Hematopoietic multipotent progenitor cell treated with erythropoietin and hydrocortisone succinate and interleukin-3 and kit ligand, for 8 days (in vitro differentiated cells): Measurements from ENCODE around the gene OR52W1.

Experiments used
- DNase-seq: peaks from one replicate; pipeline ENCODE4 v3.0.0-alpha.2; 2015

OR52W1 gene

GRCh38 chr11:6199174-6199810 lies at the start of gene OR52W1:
TSS of gene OR52W1 (plus strand) at chr11:6199224. CDS start at chr11:6199224, 0 bp downstream.
- DNase-seq: no peak

DNA sequence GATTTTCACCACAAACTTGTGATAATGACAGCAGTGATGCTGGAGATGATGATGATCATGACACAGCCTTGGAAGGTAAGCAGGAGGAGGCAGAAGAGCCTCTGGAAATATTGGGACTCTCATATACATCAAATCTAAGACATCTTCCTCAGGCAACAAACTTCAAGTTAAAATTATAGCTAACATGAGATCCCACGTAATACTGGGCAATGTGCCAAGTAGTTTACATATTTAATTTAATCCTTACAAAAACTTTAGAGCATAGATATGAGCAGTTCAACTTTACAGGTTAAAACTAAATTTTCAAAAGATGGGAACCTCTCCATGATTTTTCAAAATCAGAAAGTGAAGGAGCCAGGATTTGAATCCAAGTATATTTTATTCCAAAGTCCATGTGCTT lies 47.9 kb upstream of the OR52W1 start:
- no peak for DNase-seq

GRCh38 chr11:6152126-6152525 lies 46.9 kb upstream of the OR52W1 start:
- DNase-seq: no peak

DNA sequence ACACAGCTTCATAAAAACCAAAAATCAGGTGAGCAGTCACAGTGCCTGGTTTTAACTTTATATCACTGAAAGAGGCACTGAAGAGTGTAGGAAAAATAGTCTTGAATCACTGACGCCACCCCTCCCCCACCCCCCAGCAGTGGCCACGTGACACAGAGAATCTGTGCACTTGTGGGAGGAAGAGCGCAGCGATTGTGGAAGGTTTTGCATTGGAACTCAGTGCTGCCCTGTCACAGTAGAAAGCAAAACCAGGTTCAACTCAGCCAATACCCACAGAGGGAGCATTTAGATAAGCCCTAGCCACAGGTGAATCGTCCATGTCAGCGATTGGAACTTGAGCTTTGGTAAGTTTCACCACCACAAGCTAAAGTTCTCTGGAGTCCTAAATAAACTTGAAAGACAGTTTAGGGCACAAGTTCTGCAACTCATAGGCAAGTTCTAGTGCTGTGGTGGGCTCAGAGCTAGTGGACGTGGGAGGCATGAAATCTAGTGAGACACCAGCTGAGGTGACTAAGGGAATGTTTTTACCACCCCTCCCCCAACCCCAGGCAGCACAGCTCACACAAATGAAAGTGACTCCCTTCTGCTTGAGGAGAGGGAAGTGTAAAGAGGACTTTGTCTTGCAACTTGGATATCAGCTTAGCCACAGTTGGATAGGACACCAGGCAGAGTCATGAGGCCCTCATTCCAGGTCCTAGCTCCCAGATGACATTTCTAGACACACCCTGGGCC lies 42.2 kb upstream of the OR52W1 start:
- no peak for DNase-seq

DNA sequence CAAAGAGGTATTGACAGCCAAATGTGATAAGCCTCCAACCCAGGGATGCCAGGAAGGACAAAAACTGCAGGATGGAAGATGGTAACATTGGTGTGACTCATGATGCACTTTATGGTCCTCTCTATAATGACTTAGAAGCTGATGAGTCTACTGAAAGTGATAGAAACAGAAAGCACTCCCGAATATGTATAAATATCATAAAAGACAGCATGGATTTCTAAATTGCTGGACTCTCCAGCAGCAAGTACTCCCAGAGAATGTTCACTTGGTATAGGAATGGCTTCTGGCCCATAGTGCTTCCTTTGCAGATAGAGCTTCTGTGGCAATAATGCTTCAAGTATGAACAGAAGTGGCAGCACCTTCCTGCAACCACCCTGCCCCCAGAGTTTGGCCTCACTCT lies 28.8 kb upstream of the OR52W1 start, which contains the start of gene OR52B2:
Gene OR52B2, minus strand, starts transcription at position 101 of the 400 bp plus-strand sequence. Its CDS starts 0 bp downstream, at position 101.
- no peak for DNase-seq

DNA sequence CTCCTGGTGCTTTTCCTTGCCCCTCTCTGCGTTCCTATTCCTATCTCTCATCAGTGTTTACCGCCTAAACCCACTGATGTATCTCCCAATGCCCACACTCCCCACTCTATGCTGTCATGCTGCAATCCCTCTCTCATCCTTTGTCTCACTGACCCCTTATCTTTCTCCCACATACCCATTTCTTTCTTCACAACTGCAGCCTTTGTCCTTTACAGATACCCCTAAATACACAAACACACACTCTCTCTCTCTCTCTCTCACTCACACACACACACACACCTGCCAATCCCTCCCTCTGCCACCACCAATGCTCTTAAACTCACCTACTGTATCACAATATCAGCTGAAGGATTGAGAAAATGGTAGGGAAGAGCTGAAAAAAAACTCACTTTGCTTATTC lies 23.6 kb upstream of the OR52W1 start:
- DNase-seq: no peak

- DNase-seq: no peak
Measured at GRCh38 chr11:6191742-6192141, 7.3 kb upstream of the OR52W1 start.

DNA sequence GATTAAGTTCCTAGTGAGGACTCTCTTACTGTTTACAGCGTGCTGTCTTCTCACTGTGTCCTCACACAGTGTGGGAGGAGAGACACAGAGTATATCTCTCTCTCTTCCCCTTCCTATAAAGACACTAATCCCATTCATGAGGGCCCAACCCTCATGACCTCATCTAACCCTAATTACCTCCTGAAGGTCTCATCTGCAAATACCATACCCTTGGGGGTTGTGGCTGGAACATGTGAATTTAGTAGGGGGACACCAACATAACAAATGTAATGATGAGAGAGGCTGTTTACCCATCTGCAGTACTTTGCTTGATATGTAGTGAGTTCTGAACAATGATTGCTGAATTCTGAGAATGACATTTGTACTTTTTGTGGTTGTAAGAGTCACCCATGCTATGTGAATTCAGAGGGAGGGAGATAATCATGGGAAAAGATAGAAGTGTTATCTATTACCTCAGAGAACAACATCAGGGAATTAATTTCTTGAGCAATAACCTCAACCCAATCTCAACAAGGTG lies 4.9 kb upstream of the OR52W1 start:
- no peak for DNase-seq

DNA sequence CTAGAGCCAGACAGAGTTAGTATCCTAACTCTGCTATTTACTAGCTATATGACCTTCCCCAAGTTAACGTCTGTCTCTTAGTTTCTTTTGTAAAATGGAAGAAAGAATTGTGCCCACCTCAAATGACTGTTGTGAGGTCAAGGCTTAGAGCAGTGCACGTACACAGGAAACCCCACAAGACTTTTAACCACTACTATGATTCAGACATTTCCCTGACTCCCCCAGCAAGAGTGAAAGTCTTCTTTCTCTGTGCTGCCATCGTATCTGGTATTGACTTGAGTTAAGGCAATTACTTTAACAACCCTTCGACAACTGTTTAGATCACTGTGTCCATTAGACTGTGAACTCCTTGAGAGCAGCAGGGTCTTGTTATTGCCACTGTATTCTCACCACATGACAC lies 2.6 kb upstream of the OR52W1 start:
- DNase-seq: no peak

DNA sequence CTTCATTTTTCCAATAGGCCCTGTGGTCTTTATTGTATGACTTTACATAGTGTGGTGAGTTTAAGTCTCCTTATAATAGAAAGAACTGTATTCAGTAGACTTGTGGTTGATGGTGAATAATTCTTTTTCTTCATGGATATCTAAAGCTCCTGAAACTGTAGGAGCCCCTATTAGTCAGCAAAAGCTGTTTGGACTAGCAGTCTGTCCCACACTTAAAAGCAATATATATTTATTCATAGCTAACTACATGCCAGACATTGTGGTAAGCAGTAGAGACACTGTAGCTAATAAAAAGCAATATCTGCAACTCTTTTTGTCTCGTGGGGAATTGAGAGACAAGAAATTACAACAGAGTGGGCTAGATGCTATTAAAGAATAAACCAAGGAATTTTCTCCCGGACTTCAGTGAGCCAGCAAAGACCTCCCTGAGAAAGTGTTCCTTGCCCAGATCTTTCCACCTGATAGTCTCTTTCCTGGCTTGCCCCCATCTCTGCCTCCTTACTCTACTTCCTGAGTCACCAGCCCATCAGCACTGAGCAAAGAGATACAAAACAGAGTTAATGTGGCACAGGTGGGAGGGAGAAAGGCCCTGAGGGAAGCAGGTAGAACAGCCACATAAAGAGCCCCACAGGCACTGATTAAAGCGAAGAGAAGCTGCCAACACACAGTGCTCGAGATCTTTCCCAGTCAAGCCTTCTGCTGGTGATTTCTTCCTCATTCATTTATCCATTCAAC lies 1.4 kb upstream of the OR52W1 start:
- no peak for DNase-seq

DNA sequence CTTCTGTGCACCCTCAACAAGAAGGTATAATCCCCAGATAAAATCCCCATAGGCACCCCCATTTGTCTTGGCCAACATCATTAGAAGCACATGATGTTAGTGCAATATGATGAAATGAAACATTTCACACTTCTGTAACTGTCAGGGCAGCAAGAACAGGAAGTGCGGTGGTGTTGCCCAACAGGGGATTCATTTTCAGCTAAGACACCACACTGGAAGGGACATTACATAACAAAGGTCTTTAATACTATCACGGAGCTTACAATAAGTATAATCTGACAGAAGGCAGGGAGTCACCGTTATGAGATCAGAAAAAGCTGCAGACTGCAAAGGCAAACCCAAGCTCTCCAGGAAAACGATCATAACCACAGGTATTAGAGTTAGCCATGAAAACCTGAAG lies 2.0 kb downstream of the OR52W1 start:
- DNase-seq: peak; percentile 40

GRCh38 chr11:6201481-6201880 lies 2.5 kb downstream of the OR52W1 start:
- DNase-seq: peak; percentile 17

- no peak for DNase-seq
Measured at GRCh38 chr11:6202041-6202440, 3.0 kb downstream of the OR52W1 start.

GRCh38 chr11:6203327-6203726 lies 4.3 kb downstream of the OR52W1 start:
- DNase-seq: no peak

DNA sequence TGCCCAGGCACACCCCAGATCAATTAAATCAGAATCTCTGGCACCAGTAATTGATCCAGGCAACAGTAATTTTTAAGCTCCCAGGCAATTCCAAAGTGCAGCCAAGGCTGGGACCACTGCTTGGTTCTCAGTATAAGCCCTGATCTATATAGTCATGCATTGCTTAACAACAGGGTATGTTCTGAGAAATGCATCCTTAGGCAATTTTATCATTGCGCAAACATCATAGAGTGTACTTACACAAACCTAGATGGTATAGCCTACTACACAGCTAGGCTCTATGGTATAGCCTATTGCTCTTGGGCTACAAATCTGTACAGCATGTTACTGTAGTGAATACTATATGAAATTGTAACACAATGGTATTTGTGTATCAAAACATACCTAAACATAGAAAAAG lies 5.7 kb downstream of the OR52W1 start:
- no peak for DNase-seq

GRCh38 chr11:6205366-6205765 lies 6.3 kb downstream of the OR52W1 start, which contains the start of gene C11orf42:
TSS of gene C11orf42 (plus strand) at chr11:6205557. CDS start at chr11:6205616, 59 bp downstream.
- no peak for DNase-seq

- no peak for DNase-seq
Measured at GRCh38 chr11:6206456-6207180, 7.6 kb downstream of the OR52W1 start.

- DNase-seq: no peak
Measured at GRCh38 chr11:6209801-6210200, 10.8 kb downstream of the OR52W1 start.

GRCh38 chr11:6210274-6210955 lies 11.4 kb downstream of the OR52W1 start:
- DNase-seq: no peak

- no peak for DNase-seq
Measured at GRCh38 chr11:6214530-6214929, 15.5 kb downstream of the OR52W1 start.

DNA sequence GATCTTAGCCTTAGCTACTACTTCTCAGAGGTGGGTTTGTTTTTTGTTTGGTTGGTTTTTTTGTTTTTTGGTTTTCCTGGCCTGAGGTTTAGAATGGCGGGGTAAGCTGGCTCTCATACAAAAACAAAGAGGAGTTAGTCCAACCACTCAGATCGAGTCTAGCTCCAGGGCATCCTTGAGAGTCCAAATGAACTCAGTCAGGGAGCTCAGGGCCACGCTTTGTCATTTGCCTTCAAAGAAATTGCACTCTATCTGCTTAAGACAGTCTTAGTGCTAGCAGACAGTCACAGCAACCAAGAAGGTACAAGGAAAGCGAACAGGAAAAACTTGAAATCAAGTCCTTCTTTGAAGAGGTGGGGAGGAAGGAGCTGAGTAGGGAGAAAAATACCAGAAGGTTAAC lies 17.5 kb downstream of the OR52W1 start:
- no peak for DNase-seq

DNA sequence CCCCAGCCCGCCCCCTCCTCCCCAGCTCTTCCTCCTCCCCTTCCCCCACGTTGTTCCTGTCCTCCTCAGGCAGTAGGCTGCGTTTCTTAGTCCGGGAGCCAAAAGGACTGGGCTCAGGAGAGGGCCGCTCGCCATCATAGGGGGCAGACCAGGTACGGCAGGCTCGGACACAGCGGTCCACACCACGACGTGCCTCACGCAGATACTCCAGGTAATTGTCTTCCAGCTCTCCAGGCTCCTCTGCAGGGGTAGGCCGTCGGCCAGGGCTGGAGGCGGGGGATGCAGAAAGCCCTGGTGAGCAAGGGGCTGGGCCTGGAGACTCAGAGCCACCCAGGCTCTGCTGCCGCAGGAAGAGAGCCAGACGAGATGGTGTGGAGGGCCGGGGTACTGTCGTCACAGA lies 18.7 kb downstream of the OR52W1 start:
- no peak for DNase-seq
